HepG2 (cell line): Measurements from ENCODE around the gene CNTN4.

Source experiments
- ARNT2 ChIP-seq: sonication (generic); formaldehyde crosslinking; IDR thresholded peaks from 2 replicates; pipeline ENCODE4 v1.8.0; 2022; ENCODE audit warnings: mild to moderate bottlenecking, low read depth, missing genetic modification reagents, moderate library complexity
- CBX2 ChIP-seq, 2 experiments: fragments of 200-600 bp in 1 of 2; sonication (generic); formaldehyde crosslinking in 1 of 2; IDR thresholded peaks; 2 replicates each; pipeline versions ENCODE4 v1.7.0 to v1.8.1; 2018 to 2022; ENCODE audit warnings: low read depth in 2 of 2, low read length in 1 of 2, mild to moderate bottlenecking in 1 of 2, missing genetic modification reagents in 1 of 2
- CTCF ChIP-seq: sonication (generic); formaldehyde crosslinking; IDR thresholded peaks from 2 replicates; pipeline ENCODE4 v1.5.0; 2020; ENCODE audit warnings: mild to moderate bottlenecking, missing genetic modification reagents, moderate library complexity
- FLYWCH1 ChIP-seq: sonication (generic); formaldehyde crosslinking; IDR thresholded peaks from 2 replicates; pipeline ENCODE4 v1.8.1; 2023; ENCODE audit warnings: mild to moderate bottlenecking, missing genetic modification reagents
- SIX4 ChIP-seq: sonication (generic); formaldehyde crosslinking; IDR thresholded peaks from 2 replicates; pipeline ENCODE4 v1.4.0; 2020; ENCODE audit warnings: missing genetic modification reagents
- SP4 ChIP-seq: sonication (generic); formaldehyde crosslinking; IDR thresholded peaks from 2 replicates; pipeline ENCODE4 v1.8.1; 2023; ENCODE audit warnings: mild to moderate bottlenecking, missing genetic modification reagents
- TCF7 ChIP-seq: sonication (generic); IDR thresholded peaks from 2 replicates; pipeline ENCODE4 v1.6.1; 2016; ENCODE audit warnings: antibody characterized with exemption, low read depth
- ZNF512 ChIP-seq: sonication (generic); formaldehyde crosslinking; IDR thresholded peaks from 2 replicates; pipeline ENCODE4 v1.4.0; 2020; ENCODE audit warnings: mild to moderate bottlenecking, missing genetic modification reagents
- TF ChIP-seq, protein P1 (sequence below): sonication (generic); formaldehyde crosslinking; IDR thresholded peaks from 2 replicates; pipeline ENCODE4 v1.4.0; 2020; ENCODE audit warnings: missing genetic modification reagents, borderline replicate concordance
- TF ChIP-seq, protein P2 (sequence below): conservative IDR thresholded peaks from 2 replicates; pipeline ENCODE4 v1.6.1; 2018; ENCODE audit warnings: missing genetic modification reagents
- TF ChIP-seq, protein P3 (sequence below): sonication (generic); formaldehyde crosslinking; IDR thresholded peaks from 2 replicates; pipeline ENCODE4 v1.8.1; 2023; ENCODE audit warnings: mild to moderate bottlenecking, inconsistent platforms, moderate library complexity, missing genetic modification reagents, borderline replicate concordance

DNA sequence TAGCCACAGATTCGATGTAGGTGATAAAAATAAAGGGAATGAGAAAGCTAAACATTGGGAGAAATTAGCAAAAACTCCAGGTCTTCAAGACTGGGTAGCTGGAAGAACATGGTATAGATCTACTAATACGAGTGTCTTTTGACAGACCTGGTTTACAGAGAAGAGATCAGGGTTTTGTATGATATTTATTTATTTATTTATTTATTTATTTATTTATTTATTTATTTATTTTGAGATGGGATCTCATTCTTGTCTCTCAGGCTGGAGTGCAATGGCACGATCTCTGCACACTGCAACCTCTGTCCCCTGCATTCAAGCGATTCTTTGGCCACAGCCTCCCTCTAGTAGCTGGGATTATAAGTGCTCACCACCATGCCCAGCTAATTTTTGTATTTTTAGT, 448.4 kb downstream of the CNTN4 start:
- TF ChIP-seq ZNF512 (CRISPR knock-in tag) (no peak), SP4 (CRISPR knock-in tag) (no peak), TCF7 (no peak), FLYWCH1 (CRISPR knock-in tag) (no peak), CTCF (CRISPR knock-in tag) (no peak), SIX4 (CRISPR knock-in tag) (no peak), CBX2 (IDR thresholded peaks at IDR 0.05; ENCODE audit: low read depth, low read length) (no peak), CBX2 (CRISPR knock-in tag; IDR thresholded peaks at IDR 0.05; ENCODE audit: low read depth) (no peak), ARNT2 (CRISPR knock-in tag) (no peak)
- TF ChIP-seq, protein P1, sequence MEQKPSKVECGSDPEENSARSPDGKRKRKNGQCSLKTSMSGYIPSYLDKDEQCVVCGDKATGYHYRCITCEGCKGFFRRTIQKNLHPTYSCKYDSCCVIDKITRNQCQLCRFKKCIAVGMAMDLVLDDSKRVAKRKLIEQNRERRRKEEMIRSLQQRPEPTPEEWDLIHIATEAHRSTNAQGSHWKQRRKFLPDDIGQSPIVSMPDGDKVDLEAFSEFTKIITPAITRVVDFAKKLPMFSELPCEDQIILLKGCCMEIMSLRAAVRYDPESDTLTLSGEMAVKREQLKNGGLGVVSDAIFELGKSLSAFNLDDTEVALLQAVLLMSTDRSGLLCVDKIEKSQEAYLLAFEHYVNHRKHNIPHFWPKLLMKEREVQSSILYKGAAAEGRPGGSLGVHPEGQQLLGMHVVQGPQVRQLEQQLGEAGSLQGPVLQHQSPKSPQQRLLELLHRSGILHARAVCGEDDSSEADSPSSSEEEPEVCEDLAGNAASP (CRISPR knock-in tag), result no peak
- TF ChIP-seq, protein P2, sequence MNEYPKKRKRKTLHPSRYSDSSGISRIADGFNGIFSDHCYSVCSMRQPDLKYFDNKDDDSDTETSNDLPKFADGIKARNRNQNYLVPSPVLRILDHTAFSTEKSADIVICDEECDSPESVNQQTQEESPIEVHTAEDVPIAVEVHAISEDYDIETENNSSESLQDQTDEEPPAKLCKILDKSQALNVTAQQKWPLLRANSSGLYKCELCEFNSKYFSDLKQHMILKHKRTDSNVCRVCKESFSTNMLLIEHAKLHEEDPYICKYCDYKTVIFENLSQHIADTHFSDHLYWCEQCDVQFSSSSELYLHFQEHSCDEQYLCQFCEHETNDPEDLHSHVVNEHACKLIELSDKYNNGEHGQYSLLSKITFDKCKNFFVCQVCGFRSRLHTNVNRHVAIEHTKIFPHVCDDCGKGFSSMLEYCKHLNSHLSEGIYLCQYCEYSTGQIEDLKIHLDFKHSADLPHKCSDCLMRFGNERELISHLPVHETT (CRISPR knock-in tag), result no peak
- TF ChIP-seq, protein P3, sequence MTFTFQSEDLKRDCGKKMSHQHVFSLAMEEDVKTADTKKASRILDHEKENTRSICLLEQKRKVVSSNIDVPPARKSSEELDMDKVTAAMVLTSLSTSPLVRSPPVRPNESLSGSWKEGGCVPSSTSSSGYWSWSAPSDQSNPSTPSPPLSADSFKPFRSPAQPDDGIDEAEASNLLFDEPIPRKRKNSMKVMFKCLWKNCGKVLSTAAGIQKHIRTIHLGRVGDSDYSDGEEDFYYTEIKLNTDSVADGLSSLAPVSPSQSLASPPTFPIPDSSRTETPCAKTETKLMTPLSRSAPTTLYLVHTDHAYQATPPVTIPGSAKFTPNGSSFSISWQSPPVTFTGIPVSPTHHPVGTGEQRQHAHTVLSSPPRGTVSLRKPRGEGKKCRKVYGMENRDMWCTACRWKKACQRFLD (CRISPR knock-in tag), result no peak
